ENCODE measurements around the gene BEND7. TPM values are rescaled to one million over a fixed set of nuclear protein-coding genes. Genes with fewer than 3 reads are reported as not detected.
A peak's percentile ranks its signal among the peaks of the same experiment; 100 is the strongest.

The BEND7 gene
- polyA plus RNA-seq, 1 donor (not counting 4 experiments of a cell fraction or from before 2014, with no cell fraction given): 4.4 TPM

DNA sequence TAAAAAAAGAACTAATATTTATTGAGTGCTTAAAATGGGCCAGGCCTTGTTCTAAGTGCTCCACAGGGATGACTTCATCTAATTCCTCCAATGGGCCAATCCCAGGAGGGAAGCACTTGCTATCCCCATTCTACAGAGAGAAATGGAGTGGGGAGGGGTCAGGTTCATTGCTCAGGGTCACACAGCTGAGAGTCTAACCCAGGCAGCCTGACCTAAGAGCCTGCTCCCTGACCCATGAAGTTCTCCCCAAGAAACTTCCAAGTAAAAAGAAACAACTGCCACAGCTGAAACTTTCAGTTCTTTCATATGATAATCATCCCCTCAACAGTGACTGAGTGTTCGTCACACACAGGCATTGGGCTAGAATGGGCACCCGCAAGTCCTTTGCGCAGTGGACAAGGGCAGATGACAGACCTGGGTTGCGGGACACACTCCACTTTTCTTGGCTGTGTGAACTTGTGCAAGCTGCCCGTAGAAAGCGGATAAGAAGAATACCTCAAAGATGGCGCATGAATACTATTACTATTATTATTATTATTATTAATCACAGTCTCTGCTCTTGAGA lies 39.7 kb downstream of the BEND7 start:
- Histone ChIP-seq H3K9me3 (ENCODE audit: control insufficient read depth, low read depth, low read length) (no peaks in the 10 kb centered on the region), H3K4me3 (ENCODE audit: control insufficient read depth in 2 of 3, extremely low read depth in 1 of 3, insufficient read depth in 2 of 3, low read depth in 1 of 3, low read length in 3 of 3) (no peak overlapping the region), H3K4me2 (ENCODE audit: control insufficient read depth, extremely low read depth, insufficient read depth, low read depth, low read length) (no peak overlapping the region), H3K79me2 (ENCODE audit: control insufficient read depth, insufficient read depth, low read length) (no peaks in the 10 kb centered on the region), H3K36me3 (ENCODE audit: control insufficient read depth in 2 of 2, extremely low read depth in 1 of 2, insufficient read depth in 2 of 2, low read length in 2 of 2) (no peaks in the 10 kb centered on the region), H3K27ac (ENCODE audit: control insufficient read depth, insufficient read depth, low read length) (no peak overlapping the region), H2AFZ (ENCODE audit: control insufficient read depth, low read length) (no peak overlapping the region), H3K9me1 (ENCODE audit: control insufficient read depth, extremely low read depth, insufficient read depth, low read length) (no peaks in the 10 kb centered on the region), H3K9ac (ENCODE audit: control insufficient read depth, extremely low read depth, insufficient read depth, low read length) (no peak overlapping the region), H3K27me3 (ENCODE audit: control insufficient read depth, extremely low read depth, insufficient read depth, low read length) (no peaks in the 10 kb centered on the region), H4K20me1 (ENCODE audit: control insufficient read depth, extremely low read depth, insufficient read depth, low read length) (no peaks in the 10 kb centered on the region), H3K4me1 (ENCODE audit: control insufficient read depth, extremely low read depth, insufficient read depth, low read length) (no peaks in the 10 kb centered on the region)
- DNase-seq (ENCODE audit: low read depth, low spot score) (no peak), FAIRE-seq (no peak)
- dilution Hi-C loops (cut with MboI; ENCODE audit: extremely low pct_ligation_motif_present, low sequenced_read_pairs): no loop called here
- TF ChIP-seq EZH2 (IDR thresholded peaks at IDR 0.05; ENCODE audit: low read length) (no peak), CTCF (optimal IDR thresholded peaks at IDR 0.05 in 1 of 3, IDR thresholded peaks at IDR 0.05 in 1 of 3, conservative IDR thresholded peaks at IDR 0.05 in 1 of 3; ENCODE audit: extremely low read depth in 1 of 3, insufficient read depth in 2 of 3, low read length in 3 of 3) (no peak)

GRCh38 chr10:13485623-13486022 lies 43.2 kb downstream of the BEND7 start:
- no peak for FAIRE-seq
- no peak for DNase-seq (ENCODE audit: low read depth, low spot score)

More at GRCh38 chr10:13485623-13486022, 43.2 kb downstream of the BEND7 start:
- TF ChIP-seq CTCF (optimal IDR thresholded peaks at IDR 0.05 in 1 of 3, IDR thresholded peaks at IDR 0.05 in 1 of 3, conservative IDR thresholded peaks at IDR 0.05 in 1 of 3; ENCODE audit: extremely low read depth in 1 of 3, insufficient read depth in 2 of 3, low read length in 3 of 3): peak in 2 of 3 experiments; percentile 11 to 19
- TF ChIP-seq EZH2 (IDR thresholded peaks at IDR 0.05; ENCODE audit: low read length): no peak
- H3K27me3 ChIP-seq (ENCODE audit: control insufficient read depth, extremely low read depth, insufficient read depth, low read length): no peaks in the 10 kb centered on the region
- H3K9me3 ChIP-seq (ENCODE audit: control insufficient read depth, low read depth, low read length): no peaks in the 10 kb centered on the region
- no peaks in the 10 kb centered on the region for H3K9me1 ChIP-seq (ENCODE audit: control insufficient read depth, extremely low read depth, insufficient read depth, low read length)
- no peak overlapping the region for H3K27ac ChIP-seq (ENCODE audit: control insufficient read depth, insufficient read depth, low read length)
- no peak overlapping the region for H3K9ac ChIP-seq (ENCODE audit: control insufficient read depth, extremely low read depth, insufficient read depth, low read length)
- no peak overlapping the region for H2AFZ ChIP-seq (ENCODE audit: control insufficient read depth, low read length)
- H3K79me2 ChIP-seq (ENCODE audit: control insufficient read depth, insufficient read depth, low read length): no peaks in the 10 kb centered on the region
- dilution Hi-C loops (cut with MboI; ENCODE audit: extremely low pct_ligation_motif_present, low sequenced_read_pairs): no loop called here
- H3K4me1 ChIP-seq (ENCODE audit: control insufficient read depth, extremely low read depth, insufficient read depth, low read length): no peaks in the 10 kb centered on the region
- H4K20me1 ChIP-seq (ENCODE audit: control insufficient read depth, extremely low read depth, insufficient read depth, low read length): no peaks in the 10 kb centered on the region
- peaks cover 0 to 2% of the 10 kb centered on the region in 2 experiments for H3K36me3 ChIP-seq (ENCODE audit: control insufficient read depth in 2 of 2, extremely low read depth in 1 of 2, insufficient read depth in 2 of 2, low read length in 2 of 2)
- no peak overlapping the region for H3K4me3 ChIP-seq (ENCODE audit: control insufficient read depth in 2 of 3, extremely low read depth in 1 of 3, insufficient read depth in 2 of 3, low read depth in 1 of 3, low read length in 3 of 3)
- no peak overlapping the region for H3K4me2 ChIP-seq (ENCODE audit: control insufficient read depth, extremely low read depth, insufficient read depth, low read depth, low read length)
